ENCODE data around the gene RGS6.

- no peak for TF ChIP-seq GATA2 (IDR thresholded peaks at IDR 0.05; ENCODE audit: low read depth, low read length)
- TF ChIP-seq GATA3 (IDR thresholded peaks at IDR 0.05; ENCODE audit: low read depth, low read length) = no peak
These were observed 544.6 kb downstream of the RGS6 start for GRCh38 chr14:72476657-72477499.
